LNCAP (cell line): ENCODE measurements around the gene MYOC.

ENCODE experiments used
- TF ChIP-seq, protein P1 (sequence below): fragments of 450-650 bp; IDR thresholded peaks from 2 replicates; pipeline ENCODE4 v1.5.1; 2017; ENCODE audit warnings: mild to moderate bottlenecking

MYOC gene

GRCh38 chr1:171668372-171668771 lies 15.9 kb upstream of the MYOC start:
- TF ChIP-seq, protein P1, sequence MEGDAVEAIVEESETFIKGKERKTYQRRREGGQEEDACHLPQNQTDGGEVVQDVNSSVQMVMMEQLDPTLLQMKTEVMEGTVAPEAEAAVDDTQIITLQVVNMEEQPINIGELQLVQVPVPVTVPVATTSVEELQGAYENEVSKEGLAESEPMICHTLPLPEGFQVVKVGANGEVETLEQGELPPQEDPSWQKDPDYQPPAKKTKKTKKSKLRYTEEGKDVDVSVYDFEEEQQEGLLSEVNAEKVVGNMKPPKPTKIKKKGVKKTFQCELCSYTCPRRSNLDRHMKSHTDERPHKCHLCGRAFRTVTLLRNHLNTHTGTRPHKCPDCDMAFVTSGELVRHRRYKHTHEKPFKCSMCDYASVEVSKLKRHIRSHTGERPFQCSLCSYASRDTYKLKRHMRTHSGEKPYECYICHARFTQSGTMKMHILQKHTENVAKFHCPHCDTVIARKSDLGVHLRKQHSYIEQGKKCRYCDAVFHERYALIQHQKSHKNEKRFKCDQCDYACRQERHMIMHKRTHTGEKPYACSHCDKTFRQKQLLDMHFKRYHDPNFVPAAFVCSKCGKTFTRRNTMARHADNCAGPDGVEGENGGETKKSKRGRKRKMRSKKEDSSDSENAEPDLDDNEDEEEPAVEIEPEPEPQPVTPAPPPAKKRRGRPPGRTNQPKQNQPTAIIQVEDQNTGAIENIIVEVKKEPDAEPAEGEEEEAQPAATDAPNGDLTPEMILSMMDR = no peak

DNA sequence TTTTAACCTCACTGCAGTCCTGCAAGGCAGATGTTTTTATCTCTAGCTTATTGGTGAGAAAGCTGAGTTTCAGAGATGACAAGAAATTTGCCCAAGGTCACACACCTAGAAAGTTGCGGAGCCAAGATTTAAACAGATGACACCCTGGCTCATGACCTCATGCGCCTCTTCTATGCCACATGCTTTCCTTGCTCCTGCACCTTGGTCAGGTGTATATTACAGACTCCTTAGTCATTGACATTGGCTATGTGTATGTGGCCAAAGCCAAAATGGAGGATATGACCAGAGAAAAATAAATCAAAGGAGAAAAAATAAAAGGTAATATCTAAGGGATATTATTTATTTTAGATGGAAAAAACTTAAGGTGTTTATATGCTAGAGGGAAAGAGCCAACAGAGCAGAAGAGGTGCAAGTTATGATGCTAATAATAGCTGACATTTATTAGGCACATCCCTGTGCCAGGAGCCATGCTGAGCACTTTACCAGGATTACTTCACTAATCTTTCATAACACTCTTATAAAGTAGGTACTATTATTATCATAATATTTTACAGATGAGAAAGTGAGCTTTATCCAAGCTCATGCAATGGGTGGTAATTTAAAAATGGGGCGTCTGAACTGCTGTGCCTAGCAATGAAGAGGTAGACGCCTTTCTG lies 13.8 kb upstream of the MYOC start:
- TF ChIP-seq, protein P1 = no peak

DNA sequence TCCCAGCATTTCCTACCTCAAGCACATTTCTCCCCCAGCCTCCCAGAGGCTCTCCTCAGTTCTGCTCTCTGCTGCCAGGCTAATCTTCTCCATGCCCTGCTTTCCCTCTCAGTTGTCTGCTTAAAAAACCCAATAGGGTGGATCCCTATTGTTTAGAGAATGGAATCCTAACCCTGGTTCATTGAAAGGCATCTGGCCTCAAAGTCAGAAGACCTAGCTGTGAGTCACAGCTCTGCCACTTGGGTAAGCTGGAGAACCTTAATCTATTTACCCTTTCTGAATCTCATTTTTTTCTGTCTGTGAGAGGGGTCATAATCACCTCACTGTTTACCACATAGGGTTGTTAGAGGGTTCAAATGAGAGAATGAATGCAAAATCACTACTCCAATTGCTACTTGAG lies 12.5 kb upstream of the MYOC start:
- TF ChIP-seq, protein P1 = no peak

- TF ChIP-seq, protein P1 = no peak
These were observed 11.5 kb upstream of the MYOC start for GRCh38 chr1:171663854-171664575.

DNA sequence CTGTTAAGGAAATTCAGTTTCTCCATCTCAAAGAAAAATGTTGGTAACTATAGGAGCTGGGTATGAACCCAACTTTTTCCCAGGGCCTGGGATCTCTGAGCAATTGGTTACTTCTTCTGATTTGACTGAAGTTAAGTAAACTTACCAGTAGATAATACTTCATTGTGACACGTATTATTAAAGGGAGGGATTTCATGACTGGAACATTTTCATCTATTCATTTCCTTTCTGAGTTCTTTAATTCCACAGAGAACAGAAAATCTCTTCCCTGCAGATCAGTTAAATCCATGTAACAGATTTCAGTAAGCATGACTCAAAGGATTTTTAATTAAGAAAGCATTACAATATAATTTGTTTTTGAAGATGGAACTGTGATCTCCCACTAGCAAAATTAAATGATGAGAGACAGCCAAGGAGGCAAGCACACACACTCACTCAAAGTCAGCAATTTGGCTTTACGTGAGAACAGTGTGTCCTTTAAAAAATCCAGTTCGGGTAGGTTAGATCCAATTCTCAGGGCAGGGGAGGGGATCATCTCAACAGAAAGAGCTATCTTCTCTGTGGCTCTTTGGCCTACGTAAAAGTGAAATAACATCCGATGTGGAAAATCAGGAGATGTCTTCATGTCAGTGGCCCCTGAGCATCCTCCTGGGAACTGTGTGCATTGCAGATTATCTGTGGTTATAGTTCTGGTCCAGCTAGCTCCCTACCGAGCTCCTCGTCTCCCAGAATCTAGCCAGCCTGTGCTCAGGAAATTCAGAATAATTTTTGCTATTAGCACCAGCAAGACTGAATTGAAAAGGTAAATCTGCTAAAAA lies 10.8 kb upstream of the MYOC start:
- TF ChIP-seq, protein P1 = no peak

DNA sequence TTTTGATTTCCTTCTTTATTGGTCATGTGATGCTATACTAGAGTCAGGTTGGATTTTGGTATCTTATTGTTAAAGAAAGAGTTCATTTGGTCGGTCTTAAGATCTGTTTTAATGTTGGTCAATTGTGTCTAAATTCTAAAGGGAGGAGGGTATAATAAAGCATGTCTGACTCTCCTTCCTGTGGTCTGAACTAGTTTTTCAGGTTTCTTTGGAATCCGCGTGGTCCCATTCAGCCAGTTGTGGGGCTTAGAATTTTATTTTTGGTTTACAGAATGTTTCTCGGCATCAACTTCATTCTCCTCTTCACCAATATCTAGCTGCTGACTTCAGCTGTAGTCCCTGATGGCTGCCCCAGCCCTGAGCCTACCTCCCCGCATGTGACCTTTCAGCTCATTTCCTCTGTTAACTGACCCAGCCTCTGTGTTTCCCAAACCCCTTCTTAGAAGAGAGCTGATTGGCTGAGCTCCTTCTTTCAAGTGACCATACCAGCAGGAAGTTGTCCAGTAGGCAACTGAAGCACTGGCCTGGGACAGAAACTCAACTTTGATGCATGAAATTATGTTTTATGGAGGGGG lies 8.7 kb upstream of the MYOC start:
- TF ChIP-seq, protein P1 = no peak

DNA sequence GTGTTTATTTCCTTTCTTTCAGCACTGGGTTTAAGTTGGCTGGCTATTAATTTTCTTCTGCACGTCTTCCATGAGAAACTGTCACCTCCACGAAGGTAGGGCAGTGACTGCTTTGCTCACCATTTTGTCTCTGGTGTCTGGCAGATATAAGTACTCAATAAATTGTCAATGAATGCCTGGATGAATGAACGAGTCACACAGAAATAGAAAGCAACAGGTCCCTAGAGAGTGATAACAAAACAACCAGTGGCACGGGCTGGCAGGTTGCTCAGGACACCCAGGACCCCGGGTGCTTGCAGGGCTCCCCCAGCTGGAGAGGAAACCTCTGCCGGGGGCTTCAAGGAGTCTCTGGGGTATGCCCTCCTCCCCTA lies 3.2 kb upstream of the MYOC start:
- TF ChIP-seq, protein P1 = peak; percentile 32; the same call in 1 of the 2 replicates
